ENCODE measurements around the gene NT5DC2. TPM values are rescaled to one million over a fixed set of nuclear protein-coding genes. Genes with fewer than 3 reads are reported as not detected.

NT5DC2 gene
- total RNA-seq, 2 donors from 2014 or later: 12.5 to 49.1 TPM

DNA sequence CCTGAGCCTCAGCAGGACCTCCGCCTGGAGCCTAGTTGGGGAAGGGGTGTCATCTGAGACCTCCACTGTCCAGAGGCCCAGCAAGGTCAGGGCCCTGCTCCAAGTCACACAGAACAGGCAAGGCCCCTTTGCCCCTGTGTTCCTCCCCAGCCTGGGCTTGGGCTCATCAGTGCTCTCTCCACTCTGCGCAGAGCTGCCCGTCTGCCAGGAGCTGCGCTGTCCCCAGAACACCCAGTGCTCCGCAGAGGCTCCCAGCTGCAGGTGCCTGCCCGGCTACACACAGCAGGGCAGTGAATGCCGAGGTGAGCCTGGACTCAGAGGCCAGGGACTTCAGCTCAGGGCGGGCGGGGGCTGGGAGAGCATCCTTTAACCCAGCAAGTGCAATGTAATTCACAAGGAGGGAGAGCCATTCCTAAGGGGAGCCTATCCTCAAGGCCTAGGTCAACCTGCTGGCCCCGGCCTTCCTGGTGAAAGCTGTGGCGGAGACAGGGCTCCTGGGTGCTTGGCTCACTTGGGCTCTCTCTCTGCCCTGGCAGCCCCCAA lies 30.8 kb downstream of the NT5DC2 start:
- H3K36me3 ChIP-seq: no peaks in the 10 kb centered on the region
- no peak overlapping the region for H3K9ac ChIP-seq (ENCODE audit: low read depth in 2 of 2, low read length in 2 of 2)
- no peak overlapping the region for H3K27ac ChIP-seq
- no peaks in the 10 kb centered on the region for H3K4me1 ChIP-seq
- H3K9me3 ChIP-seq: no peaks in the 10 kb centered on the region
- no peaks in the 10 kb centered on the region for H3K27me3 ChIP-seq
- TF ChIP-seq, protein P1, sequence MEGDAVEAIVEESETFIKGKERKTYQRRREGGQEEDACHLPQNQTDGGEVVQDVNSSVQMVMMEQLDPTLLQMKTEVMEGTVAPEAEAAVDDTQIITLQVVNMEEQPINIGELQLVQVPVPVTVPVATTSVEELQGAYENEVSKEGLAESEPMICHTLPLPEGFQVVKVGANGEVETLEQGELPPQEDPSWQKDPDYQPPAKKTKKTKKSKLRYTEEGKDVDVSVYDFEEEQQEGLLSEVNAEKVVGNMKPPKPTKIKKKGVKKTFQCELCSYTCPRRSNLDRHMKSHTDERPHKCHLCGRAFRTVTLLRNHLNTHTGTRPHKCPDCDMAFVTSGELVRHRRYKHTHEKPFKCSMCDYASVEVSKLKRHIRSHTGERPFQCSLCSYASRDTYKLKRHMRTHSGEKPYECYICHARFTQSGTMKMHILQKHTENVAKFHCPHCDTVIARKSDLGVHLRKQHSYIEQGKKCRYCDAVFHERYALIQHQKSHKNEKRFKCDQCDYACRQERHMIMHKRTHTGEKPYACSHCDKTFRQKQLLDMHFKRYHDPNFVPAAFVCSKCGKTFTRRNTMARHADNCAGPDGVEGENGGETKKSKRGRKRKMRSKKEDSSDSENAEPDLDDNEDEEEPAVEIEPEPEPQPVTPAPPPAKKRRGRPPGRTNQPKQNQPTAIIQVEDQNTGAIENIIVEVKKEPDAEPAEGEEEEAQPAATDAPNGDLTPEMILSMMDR (IDR thresholded peaks at IDR 0.05): no peak
- no peak for DNase-seq
- intact Hi-C loops (cut with DNase I): no loop called here
- no peak overlapping the region for H3K4me3 ChIP-seq

DNA sequence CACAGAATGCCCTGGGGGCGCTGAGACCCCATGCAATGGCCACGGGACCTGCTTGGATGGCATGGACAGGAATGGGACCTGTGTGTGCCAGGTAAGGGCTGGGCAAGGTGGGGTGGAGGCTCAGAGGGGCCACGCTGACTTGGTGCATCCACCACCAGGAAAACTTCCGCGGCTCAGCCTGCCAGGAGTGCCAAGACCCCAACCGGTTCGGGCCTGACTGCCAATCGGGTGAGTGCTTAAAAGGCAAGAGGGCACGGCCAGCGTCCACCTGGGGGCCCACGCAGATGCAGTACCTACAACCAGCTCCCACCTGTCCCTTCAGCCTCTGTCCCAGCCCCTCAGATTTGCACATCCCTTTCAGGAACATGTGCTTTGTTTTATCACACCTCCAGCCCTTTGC lies 31.7 kb downstream of the NT5DC2 start:
- no peak overlapping the region for H3K27ac ChIP-seq

DNA sequence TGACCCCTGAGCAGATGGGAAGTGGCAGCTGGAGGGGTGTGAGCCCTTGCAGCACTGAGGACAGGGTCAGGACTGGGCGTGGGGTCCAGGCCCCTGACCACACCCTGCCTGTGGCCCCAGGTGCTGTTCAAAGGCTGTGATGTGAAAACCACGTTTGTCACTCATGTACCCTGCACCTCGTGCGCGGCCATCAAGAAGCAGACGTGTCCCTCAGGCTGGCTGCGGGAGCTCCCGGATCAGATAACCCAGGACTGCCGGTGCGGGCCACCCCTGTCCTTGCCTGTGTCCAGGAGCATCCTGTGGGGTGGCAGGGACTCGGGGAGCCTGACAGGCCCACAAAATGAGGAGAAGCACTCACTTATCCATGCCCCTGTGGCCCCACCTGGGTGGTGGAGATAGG lies 32.6 kb downstream of the NT5DC2 start:
- H3K4me1 ChIP-seq: no peaks in the 10 kb centered on the region
- no peaks in the 10 kb centered on the region for H3K27me3 ChIP-seq
- intact Hi-C loops (cut with DNase I): no loop called here
- no peak overlapping the region for H3K9ac ChIP-seq (ENCODE audit: low read depth in 2 of 2, low read length in 2 of 2)
- H3K4me3 ChIP-seq: no peak overlapping the region
- H3K36me3 ChIP-seq: no peaks in the 10 kb centered on the region
- no peak overlapping the region for H3K27ac ChIP-seq
- TF ChIP-seq, protein P1 (IDR thresholded peaks at IDR 0.05): no peak
- H3K9me3 ChIP-seq: no peaks in the 10 kb centered on the region
- DNase-seq: no peak

More for the DNA sequence above, 31.7 kb downstream of the NT5DC2 start:
- no peaks in the 10 kb centered on the region for H3K4me1 ChIP-seq
- H3K4me3 ChIP-seq: no peak overlapping the region
- no peaks in the 10 kb centered on the region for H3K9me3 ChIP-seq
- intact Hi-C loops (cut with DNase I): no loop called here
- H3K9ac ChIP-seq (ENCODE audit: low read depth in 2 of 2, low read length in 2 of 2): no peak overlapping the region
- DNase-seq: no peak
- H3K27me3 ChIP-seq: no peaks in the 10 kb centered on the region
- TF ChIP-seq, protein P1 (IDR thresholded peaks at IDR 0.05): no peak
- no peaks in the 10 kb centered on the region for H3K36me3 ChIP-seq

DNA sequence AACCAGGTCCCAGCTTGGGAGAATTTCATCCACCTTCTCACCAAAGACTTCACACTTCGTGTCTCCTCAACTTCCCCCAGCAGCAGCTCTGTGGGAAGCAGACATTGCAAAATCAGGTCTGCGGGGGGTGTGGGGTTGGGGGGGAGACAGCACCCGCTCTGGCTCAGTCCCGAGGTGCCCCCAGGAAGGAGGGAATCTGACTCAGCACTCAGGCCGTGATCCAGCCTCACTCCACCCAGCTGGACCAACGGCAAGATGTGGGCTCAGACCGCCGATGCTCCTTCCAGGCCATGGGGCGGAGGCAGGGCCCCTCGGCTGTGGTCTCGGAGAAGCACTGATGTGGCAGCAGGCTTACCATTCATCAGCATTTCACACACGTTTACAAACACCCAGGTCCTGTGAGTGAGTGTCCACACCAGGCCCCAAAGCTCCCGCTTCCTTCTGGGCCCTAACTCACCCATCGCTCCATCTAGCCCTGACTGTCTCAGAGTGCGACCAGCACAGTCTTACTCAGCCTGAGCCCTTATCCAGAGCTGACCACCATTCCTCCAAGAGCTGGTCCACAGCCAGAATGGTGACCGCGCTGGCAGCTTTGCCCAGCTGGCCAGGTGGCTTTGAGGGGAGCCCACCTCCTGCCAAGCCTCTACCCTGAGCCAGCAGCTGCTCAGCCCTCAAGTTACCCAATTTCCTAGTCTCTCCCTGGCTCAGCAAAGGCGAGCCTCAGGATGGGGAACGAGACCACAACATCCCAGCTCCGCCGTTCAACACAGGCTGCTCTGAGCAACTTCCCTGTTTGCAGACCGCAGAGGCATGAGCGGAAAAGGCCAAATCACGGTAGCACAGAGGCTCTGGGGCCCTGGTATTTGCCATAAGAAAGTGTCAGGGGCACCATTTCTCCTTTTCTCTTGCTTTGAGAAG lies 35.3 kb downstream of the NT5DC2 start:
- no peaks in the 10 kb centered on the region for H3K4me1 ChIP-seq
- no peak overlapping the region for H3K27ac ChIP-seq
- H3K9me3 ChIP-seq: no peaks in the 10 kb centered on the region
- H3K9ac ChIP-seq (ENCODE audit: low read depth in 2 of 2, low read length in 2 of 2): no peak overlapping the region
- H3K36me3 ChIP-seq: no peaks in the 10 kb centered on the region
- H3K4me3 ChIP-seq: no peak overlapping the region
- TF ChIP-seq, protein P1 (IDR thresholded peaks at IDR 0.05): no peak
- H3K27me3 ChIP-seq: no peaks in the 10 kb centered on the region
- intact Hi-C loops (cut with DNase I): no loop called here
- DNase-seq: peak; percentile 41

DNA sequence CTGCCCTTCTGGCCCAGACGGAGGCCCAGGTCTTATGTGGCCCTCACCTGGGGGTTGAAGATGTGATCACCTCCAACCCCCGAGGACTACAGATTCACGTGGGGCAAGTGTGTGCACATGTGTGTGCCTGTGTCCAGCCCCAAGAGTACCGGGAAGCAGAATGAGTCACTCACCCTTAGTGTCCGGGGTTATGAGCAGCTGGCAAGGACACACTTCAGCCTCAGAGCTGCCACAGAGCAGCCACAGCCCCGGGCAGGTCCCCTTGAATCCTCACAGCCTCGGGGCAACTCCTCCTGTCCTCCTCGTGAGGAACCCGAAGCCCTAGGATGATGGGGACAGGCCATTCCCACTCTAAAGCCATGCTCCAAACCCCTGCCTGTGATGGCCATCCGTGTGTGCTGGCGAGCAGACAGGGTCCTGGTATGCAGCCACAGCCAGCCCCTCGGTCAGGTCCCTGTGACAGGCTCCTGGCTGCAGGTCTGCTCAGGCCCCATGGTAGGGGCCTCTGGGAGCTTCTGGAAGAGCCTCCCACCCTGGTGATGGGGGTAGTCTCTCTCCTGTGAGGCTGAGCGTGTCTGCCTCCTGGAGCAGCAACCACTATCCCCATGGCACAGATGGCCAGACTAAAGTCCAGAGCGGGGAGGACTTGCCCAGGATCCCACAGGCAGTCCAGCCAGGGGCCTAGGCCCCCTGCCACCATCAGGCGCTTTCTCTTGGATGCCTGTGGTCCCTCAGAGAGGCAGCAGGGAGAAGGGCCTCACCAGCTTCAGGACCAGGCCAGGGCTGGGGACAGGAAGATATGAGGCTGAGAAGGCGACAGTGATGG lies 37.7 kb downstream of the NT5DC2 start:
- intact Hi-C loops (cut with DNase I): no loop called here
- Histone ChIP-seq H3K27ac (peak overlapping the region; percentile 60), H3K4me1 (no peaks in the 10 kb centered on the region), H3K9me3 (no peaks in the 10 kb centered on the region), H3K27me3 (no peaks in the 10 kb centered on the region), H3K9ac (ENCODE audit: low read depth in 2 of 2, low read length in 2 of 2) (peak overlapping the region in 1 of 2 donors; percentile 2), H3K4me3 (peak overlapping the region; percentile 24), H3K36me3 (no peaks in the 10 kb centered on the region)
- TF ChIP-seq, protein P1 (IDR thresholded peaks at IDR 0.05): no peak
- no peak for DNase-seq
